Measurements from ENCODE around the gene LGALS7. TPM values are rescaled to one million over a fixed set of nuclear protein-coding genes. Genes with fewer than 3 reads are reported as not detected.

Gene LGALS7
- total and polyA plus RNA-seq, 2 of the 13 experiments (the other 11 are each of a cell fraction or from before 2014, with no cell fraction given): 0.73 TPM; not detected in 1

DNA sequence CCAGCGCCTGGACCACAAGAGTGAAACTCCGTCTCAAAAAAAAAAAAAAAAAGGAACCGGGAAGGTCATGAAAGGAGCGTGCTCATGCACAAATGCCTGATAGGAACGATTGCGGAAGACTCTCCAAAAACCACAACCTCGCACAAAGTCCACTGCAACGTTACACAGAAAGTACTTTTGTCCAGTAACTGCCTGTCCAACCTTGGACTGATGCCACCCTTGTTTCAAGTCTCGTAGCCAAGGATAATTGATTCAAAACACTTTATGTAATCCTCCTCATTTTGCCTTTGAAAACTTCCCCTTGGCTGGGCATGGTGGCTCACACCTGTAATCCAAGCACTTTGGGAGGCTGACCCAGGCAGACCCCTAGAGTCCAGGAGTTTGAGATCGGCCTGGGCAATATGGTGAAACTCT, 13.7 kb downstream of the LGALS7 start (continued):
- TF ChIP-seq, protein P1, sequence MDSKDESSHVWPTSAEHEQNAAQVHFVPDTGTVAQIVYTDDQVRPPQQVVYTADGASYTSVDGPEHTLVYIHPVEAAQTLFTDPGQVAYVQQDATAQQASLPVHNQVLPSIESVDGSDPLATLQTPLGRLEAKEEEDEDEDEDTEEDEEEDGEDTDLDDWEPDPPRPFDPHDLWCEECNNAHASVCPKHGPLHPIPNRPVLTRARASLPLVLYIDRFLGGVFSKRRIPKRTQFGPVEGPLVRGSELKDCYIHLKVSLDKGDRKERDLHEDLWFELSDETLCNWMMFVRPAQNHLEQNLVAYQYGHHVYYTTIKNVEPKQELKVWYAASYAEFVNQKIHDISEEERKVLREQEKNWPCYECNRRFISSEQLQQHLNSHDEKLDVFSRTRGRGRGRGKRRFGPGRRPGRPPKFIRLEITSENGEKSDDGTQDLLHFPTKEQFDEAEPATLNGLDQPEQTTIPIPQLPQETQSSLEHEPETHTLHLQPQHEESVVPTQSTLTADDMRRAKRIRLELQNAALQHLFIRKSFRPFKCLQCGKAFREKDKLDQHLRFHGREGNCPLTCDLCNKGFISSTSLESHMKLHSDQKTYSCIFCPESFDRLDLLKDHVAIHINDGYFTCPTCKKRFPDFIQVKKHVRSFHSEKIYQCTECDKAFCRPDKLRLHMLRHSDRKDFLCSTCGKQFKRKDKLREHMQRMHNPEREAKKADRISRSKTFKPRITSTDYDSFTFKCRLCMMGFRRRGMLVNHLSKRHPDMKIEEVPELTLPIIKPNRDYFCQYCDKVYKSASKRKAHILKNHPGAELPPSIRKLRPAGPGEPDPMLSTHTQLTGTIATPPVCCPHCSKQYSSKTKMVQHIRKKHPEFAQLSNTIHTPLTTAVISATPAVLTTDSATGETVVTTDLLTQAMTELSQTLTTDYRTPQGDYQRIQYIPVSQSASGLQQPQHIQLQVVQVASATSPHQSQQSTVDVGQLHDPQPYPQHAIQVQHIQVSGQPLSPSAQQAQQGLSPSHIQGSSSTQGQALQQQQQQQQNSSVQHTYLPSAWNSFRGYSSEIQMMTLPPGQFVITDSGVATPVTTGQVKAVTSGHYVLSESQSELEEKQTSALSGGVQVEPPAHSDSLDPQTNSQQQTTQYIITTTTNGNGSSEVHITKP (CRISPR knock-in tag; IDR thresholded peaks at IDR 0.05; ENCODE audit: low read depth): 0 out of 2 replicates have a peak, but pooled peaks have one; percentile 26
- TF ChIP-seq IKZF4 (CRISPR knock-in tag; IDR thresholded peaks at IDR 0.05; ENCODE audit: borderline replicate concordance, low read depth, not compliant biosample characterization): no peak
- TF ChIP-seq, protein P2, sequence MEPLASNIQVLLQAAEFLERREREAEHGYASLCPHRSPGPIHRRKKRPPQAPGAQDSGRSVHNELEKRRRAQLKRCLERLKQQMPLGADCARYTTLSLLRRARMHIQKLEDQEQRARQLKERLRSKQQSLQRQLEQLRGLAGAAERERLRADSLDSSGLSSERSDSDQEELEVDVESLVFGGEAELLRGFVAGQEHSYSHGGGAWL (CRISPR knock-in tag; IDR thresholded peaks at IDR 0.05): no peak
- peak; percentile 95 for TF ChIP-seq GATAD2A (CRISPR knock-in tag; IDR thresholded peaks at IDR 0.05)
- peak; percentile 30; the same call in 1 of the 2 replicates for TF ChIP-seq ZFP37 (CRISPR knock-in tag; IDR thresholded peaks at IDR 0.05; ENCODE audit: borderline replicate concordance)
- TF ChIP-seq, protein P3, sequence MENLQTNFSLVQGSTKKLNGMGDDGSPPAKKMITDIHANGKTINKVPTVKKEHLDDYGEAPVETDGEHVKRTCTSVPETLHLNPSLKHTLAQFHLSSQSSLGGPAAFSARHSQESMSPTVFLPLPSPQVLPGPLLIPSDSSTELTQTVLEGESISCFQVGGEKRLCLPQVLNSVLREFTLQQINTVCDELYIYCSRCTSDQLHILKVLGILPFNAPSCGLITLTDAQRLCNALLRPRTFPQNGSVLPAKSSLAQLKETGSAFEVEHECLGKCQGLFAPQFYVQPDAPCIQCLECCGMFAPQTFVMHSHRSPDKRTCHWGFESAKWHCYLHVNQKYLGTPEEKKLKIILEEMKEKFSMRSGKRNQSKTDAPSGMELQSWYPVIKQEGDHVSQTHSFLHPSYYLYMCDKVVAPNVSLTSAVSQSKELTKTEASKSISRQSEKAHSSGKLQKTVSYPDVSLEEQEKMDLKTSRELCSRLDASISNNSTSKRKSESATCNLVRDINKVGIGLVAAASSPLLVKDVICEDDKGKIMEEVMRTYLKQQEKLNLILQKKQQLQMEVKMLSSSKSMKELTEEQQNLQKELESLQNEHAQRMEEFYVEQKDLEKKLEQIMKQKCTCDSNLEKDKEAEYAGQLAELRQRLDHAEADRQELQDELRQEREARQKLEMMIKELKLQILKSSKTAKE (CRISPR knock-in tag; IDR thresholded peaks at IDR 0.05; ENCODE audit: borderline replicate concordance): peak; percentile 63; the same call in 1 of the 2 replicates
- no peak; the same call in none of the 2 replicates for TF ChIP-seq GATAD1 (CRISPR knock-in tag; IDR thresholded peaks at IDR 0.05)
- TF ChIP-seq SIX4 (CRISPR knock-in tag; IDR thresholded peaks at IDR 0.05): 0 out of 2 replicates have a peak, but pooled peaks have one; percentile 52
- TF ChIP-seq, protein P4, sequence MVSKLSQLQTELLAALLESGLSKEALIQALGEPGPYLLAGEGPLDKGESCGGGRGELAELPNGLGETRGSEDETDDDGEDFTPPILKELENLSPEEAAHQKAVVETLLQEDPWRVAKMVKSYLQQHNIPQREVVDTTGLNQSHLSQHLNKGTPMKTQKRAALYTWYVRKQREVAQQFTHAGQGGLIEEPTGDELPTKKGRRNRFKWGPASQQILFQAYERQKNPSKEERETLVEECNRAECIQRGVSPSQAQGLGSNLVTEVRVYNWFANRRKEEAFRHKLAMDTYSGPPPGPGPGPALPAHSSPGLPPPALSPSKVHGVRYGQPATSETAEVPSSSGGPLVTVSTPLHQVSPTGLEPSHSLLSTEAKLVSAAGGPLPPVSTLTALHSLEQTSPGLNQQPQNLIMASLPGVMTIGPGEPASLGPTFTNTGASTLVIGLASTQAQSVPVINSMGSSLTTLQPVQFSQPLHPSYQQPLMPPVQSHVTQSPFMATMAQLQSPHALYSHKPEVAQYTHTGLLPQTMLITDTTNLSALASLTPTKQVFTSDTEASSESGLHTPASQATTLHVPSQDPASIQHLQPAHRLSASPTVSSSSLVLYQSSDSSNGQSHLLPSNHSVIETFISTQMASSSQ (IDR thresholded peaks at IDR 0.05; ENCODE audit: low read depth): peak; percentile 84
- TF ChIP-seq, protein P4 (CRISPR knock-in tag; IDR thresholded peaks at IDR 0.05; ENCODE audit: borderline replicate concordance): peak; percentile 89
- TF ChIP-seq SPEN (CRISPR knock-in tag; IDR thresholded peaks at IDR 0.05; ENCODE audit: low read depth): no peak
- no peak for TF ChIP-seq ZFYVE20 (CRISPR knock-in tag; IDR thresholded peaks at IDR 0.05; ENCODE audit: borderline replicate concordance, low read depth)
- 0 out of 2 replicates have a peak, but pooled peaks have one; percentile 59 for TF ChIP-seq ZNF703 (CRISPR knock-in tag; IDR thresholded peaks at IDR 0.05; ENCODE audit: borderline replicate concordance)
- TF ChIP-seq, protein P5, sequence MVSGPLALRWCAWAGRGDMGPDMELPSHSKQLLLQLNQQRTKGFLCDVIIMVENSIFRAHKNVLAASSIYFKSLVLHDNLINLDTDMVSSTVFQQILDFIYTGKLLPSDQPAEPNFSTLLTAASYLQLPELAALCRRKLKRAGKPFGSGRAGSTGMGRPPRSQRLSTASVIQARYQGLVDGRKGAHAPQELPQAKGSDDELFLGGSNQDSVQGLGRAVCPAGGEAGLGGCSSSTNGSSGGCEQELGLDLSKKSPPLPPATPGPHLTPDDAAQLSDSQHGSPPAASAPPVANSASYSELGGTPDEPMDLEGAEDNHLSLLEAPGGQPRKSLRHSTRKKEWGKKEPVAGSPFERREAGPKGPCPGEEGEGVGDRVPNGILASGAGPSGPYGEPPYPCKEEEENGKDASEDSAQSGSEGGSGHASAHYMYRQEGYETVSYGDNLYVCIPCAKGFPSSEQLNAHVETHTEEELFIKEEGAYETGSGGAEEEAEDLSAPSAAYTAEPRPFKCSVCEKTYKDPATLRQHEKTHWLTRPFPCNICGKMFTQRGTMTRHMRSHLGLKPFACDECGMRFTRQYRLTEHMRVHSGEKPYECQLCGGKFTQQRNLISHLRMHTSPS (CRISPR knock-in tag; IDR thresholded peaks at IDR 0.05; ENCODE audit: low read depth): peak; percentile 69; the same call in 1 of the 2 replicates

All from HepG2 (cell line).